ENCODE results near the gene YTHDF1. TPM values are rescaled to one million over a fixed set of nuclear protein-coding genes. Genes with fewer than 3 reads are reported as not detected.

YTHDF1 gene
- total RNA-seq, 1 experiment from 2014 or later, result 85.4 TPM

- H2BK20ac ChIP-seq (ENCODE audit: low read depth, low read length, poor library complexity, severe bottlenecking), result no peak within 1 kb of the TSS
- H3K23me2 ChIP-seq (ENCODE audit: insufficient read length, low read depth, low read length, poor library complexity, severe bottlenecking), result no peaks in the 10 kb centered on the region
- no peak within 1 kb of the TSS for H3K23ac ChIP-seq (ENCODE audit: insufficient read length, low read depth, low read length)
- no peaks in the 10 kb centered on the region for H3K79me1 ChIP-seq (ENCODE audit: insufficient read depth, low read depth, low read length, poor library complexity, severe bottlenecking)
- no peak within 1 kb of the TSS; a peak in 1 of 7 replicates for H3K27ac Mint-ChIP-seq
- H3K9me3 ChIP-seq (ENCODE audit: control insufficient read depth, low read depth, low read length), result no peaks in the 10 kb centered on the region
- no peaks in the 10 kb centered on the region for H3K79me2 ChIP-seq (ENCODE audit: insufficient read depth, low read length)
- H3K9me3 Mint-ChIP-seq, result no peaks in the 10 kb centered on the region; a peak in 1 of 5 replicates
- H3K4ac ChIP-seq (ENCODE audit: low read depth, low read length), result no peak within 1 kb of the TSS
- no peak within 1 kb of the TSS for H2BK12ac ChIP-seq (ENCODE audit: insufficient read length, low read depth, low read length)
- H2BK120ac ChIP-seq (ENCODE audit: low read depth, low read length, poor library complexity, severe bottlenecking), result no peak within 1 kb of the TSS
- no peak within 1 kb of the TSS for H3K56ac ChIP-seq (ENCODE audit: insufficient read length, low read depth, low read length)
- H4K20me1 ChIP-seq (ENCODE audit: control insufficient read depth, insufficient read depth, insufficient read length), result no peaks in the 10 kb centered on the region
- H3K14ac ChIP-seq (ENCODE audit: insufficient read depth, low read length), result no peak within 1 kb of the TSS; the same call in 1 of the 2 replicates
- H3K4me2 ChIP-seq (ENCODE audit: insufficient read depth, insufficient read length, low read length), result peak within 1 kb of the TSS; percentile 25
- H2AK5ac ChIP-seq (ENCODE audit: insufficient read length, low read length), result no peak within 1 kb of the TSS
- no peak within 1 kb of the TSS for H4K91ac ChIP-seq (ENCODE audit: insufficient read length, low read depth, low read length)
- no peaks in the 10 kb centered on the region for H3K27me3 ChIP-seq (ENCODE audit: insufficient read depth, low read length)
- peak within 1 kb of the TSS in 1 of 2 experiments; percentile 64; a peak in 1 of 5 replicates for H3K4me3 Mint-ChIP-seq
- H2BK5ac ChIP-seq (ENCODE audit: insufficient read length, low read length), result no peak within 1 kb of the TSS
- H3K4me1 Mint-ChIP-seq, result peaks cover 17 to 35% of the 10 kb centered on the region in 2 experiments
- no peak for TF ChIP-seq CTCF (conservative IDR thresholded peaks at IDR 0.05)
- DNase-seq, result no peak
- no peak within 1 kb of the TSS for H4K5ac ChIP-seq (ENCODE audit: insufficient read length, low read depth, low read length)
- no peak within 1 kb of the TSS for H3K27ac ChIP-seq (ENCODE audit: insufficient read length, low read depth, low read length)
- peaks cover 14% of the 10 kb centered on the region for H3K27me3 Mint-ChIP-seq (ENCODE audit: low read depth)
- H3K4me1 ChIP-seq (ENCODE audit: insufficient read depth, low read length), result peaks cover 2% of the 10 kb centered on the region; the same call in 1 of the 2 replicates
- no peak within 1 kb of the TSS for H3T11ph ChIP-seq (ENCODE audit: low read length)
- no peak within 1 kb of the TSS for H3K18ac ChIP-seq (ENCODE audit: insufficient read length, low read depth, low read length)
- no peak within 1 kb of the TSS for H3K9ac ChIP-seq (ENCODE audit: extremely low read depth, insufficient read length, low read length)
- H2BK15ac ChIP-seq (ENCODE audit: low read depth, low read length), result no peak within 1 kb of the TSS
- no peak within 1 kb of the TSS for H2AFZ ChIP-seq (ENCODE audit: low read length)
- no peaks in the 10 kb centered on the region for H3K36me3 Mint-ChIP-seq (ENCODE audit: insufficient read depth in 1 of 3, low read depth in 3 of 3)
- no peak within 1 kb of the TSS for H4K8ac ChIP-seq (replicated peaks; ENCODE audit: insufficient read length, low read depth, low read length)
- WGBS (ENCODE audit: extremely low coverage, insufficient read length, low lambda C conversion rate), result no CpG with 5 or more reads among the region's 17 CpGs
Measured at GRCh38 chr20:63235399-63235983, 19.6 kb upstream of the YTHDF1 start, which contains the start of gene BIRC7. Gene BIRC7 (plus strand): TSS chr20:63235905. CDS start chr20:63236097, 192 bp downstream.
